CD4-positive, alpha-beta T cell treated with Interleukin-10 for 1 hour (primary cell): Measurements from ENCODE around the gene UBE2K.
A peak's percentile ranks its signal among the peaks of the same experiment; 100 is the strongest.
"Not testable (repeated sequence)": the region's sequence is repeated elsewhere in the genome, so short reads cannot be mapped to it uniquely, and the experiment has no call there.

Source experiments
- DNase-seq: peaks from one replicate; pipeline ENCODE4 v3.0.0-alpha.2; 2020

Gene UBE2K

DNA sequence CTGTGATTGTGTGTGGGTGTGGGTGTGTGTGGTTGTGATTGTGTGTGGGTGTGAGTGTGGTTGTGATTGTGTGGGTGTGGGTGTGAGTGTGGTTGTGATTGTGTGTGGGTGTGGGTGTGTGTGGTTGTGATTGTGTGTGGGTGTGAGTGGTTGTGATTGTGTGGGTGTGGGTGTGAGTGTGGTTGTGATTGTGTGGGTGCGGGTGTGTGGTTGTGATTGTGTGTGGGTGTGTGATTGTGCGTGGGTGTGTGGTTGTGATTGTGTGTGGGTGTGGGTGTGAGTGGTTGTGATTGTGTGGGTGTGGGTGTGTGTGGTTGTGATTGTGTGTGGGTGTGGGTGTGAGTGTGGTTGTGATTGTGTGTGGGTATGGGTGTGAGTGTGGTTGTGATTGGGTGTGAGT, 115.8 kb downstream of the UBE2K start:
- not testable (repeated sequence) for DNase-seq

DNA sequence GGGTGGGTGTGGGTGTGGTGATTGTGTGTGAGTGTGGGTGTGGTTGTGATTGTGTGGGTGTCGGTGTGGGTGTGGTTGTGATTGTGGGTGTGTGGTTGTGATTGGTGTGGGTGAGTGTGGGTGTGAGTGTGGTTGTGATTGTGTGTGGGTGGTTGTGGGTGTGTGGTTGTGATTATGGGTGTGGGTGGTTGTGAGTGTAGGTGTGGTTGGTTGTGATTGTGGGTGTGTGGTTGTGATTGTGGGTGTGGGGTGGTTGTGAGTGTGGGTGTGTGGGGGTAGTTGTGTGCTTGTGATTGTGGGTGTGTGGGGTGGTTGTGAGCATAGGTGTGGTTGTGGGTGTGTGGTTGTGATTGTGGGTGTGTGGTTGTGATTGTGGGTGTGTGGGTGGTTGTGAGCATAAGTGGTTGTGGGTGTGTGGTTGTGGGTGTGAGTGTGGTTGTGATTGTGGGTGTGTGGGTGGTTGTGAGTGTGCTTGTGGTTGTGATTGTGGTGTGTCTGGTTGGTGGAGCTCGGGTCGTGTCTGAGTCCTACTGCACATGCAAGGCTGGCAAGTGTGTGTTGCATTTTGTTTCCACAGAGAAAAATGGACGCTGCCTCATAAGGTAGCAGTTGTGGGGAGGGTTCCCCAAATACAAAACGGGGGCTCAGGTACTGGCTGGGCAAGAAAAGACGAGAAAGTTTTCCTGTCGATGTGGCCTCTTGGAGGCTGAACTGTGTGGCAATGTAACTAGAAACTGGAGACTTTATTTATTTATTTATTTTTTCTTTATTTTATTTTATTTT, 116.7 kb downstream of the UBE2K start:
- peak; percentile 38 for DNase-seq

DNA sequence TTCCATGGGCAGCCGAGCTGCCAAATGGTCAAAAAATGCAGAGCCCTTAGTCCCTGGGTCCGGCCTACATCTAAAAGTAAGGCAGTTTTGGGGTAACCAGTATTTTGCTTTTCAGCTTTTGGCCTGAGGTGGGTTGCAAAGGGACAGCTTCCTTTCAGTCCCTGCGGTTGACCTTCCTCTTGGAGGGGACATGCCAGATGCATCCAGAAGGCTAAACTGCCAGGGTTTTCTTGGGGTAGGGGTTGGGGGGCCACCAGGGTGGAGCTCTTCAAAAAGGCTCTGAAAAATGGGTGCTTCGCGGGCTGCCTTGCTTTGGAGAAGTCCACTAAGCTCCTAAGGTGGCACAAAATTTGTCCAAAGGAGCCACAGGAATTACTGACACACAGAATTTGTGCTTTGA, 120.7 kb downstream of the UBE2K start:
- no peak for DNase-seq

DNA sequence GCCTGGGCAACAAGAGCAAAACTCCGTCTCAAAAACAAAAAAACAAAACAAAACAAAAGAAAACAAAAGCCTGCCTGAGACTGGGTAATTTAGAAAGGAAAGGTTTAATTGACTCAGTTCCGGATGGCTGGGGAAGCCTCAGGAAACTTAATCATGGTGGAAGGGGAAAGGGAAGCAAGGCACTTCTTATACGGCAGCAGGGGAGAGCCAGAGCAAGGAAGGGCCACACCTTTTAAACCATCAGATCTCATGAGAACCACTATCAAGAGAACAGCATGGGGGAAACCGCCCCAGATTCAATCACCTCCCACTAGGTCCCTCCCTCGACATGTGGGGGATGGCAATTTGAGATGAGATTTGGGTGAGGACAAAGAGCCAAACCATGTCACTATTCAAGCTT, 122.2 kb downstream of the UBE2K start:
- no peak for DNase-seq

DNA sequence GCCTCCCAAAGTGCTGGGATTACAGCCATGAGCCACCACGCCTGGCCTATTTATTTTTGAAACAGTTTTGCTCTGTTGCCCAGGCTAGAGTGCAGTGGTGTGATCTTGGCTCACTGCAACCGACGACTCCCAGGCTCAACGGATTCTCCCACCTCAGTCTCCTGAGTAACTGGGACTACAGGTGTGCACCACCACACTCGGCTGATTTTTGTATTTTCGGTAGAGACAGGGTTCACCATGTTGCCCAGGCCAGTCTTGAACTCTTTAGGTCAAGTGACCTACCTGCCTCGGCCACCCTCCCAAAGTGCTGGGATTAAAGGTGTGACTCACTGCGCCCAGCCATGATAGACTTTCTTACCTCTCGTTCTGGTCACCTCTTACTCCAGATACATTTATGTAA, 124.0 kb downstream of the UBE2K start:
- no peak for DNase-seq

DNA sequence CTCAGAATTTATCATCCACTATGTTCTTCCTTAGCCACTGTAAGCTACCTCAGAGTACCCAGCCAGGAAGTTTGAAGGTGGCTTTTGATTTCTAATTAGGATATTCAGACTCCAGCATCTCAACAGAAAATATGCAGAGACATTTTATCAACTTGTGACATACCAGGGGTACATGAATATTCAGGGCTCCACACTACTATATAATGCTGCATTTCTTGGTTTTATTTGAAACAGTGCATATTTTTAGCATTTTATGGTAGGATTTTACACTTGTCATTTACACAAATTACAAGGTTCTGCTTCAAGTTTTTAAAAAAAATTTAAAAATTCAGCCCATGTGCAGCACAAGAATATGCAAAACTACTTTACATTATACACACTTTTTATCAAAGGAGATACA, 124.7 kb downstream of the UBE2K start:
- no peak for DNase-seq

DNA sequence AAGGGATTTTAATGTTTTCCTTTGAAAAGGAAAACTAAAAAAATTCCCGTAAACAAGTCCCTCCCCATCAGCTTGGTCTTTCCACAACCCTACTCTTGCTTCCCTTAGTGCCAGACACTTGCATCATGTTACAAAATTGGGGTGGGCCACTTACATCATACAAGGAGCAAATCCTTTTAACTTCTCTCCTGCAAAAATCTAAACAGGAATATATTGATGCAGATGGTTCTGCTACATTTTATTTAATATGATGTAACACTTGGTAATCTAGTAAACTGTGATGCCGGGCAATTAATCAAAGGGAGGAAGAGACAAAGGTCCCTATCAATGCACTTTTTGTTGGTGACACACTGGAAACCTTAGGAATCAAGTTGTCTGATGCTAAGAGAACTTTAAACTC, 125.3 kb downstream of the UBE2K start:
- no peak for DNase-seq

DNA sequence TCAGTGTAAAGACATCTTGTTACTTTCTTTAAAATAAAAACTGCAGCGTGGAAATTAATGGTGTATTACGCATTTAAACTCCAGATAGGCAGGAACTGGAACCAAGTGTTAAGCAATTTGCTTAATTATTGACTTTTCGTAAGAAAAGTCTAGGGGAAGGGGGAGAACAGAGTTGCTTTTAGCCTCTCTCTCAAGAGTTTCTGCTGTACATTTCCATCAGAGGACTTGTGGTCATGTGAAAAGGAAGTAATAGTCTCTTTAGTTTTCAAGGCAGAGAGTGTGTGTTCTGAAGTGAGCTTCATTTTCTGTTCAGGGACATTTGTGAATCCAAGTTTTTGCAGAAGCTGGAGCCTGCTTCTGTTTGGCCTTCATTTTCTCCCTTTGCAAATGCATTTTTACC, 127.2 kb downstream of the UBE2K start:
- no peak for DNase-seq

DNA sequence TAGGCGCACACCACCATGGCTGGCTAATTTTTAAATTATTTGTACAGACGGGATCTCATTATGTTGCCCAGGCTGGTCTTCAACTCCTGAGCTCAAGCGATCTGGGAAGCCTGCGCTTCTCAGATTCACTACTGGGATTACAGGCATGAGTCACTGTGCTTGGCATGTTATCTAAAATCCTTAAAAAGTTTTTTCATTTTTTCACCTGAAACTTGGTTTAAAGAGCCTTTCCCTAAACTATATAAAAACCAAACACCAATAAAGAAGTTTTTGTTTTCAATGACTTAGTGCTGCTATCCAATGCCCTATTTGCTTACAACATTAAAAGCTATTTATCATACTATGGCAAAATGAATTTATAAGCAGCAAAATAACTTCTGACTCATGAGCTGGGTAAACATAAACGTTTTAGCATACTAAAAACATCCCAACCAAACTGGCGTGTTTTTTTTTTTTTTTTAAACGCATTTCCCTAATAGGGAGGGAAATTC, 127.8 kb downstream of the UBE2K start:
- DNase-seq, result no peak
